Transverse colon (tissue), 4 donors: Measurements from ENCODE around the gene TRPM1. TPM values are rescaled to one million over a fixed set of nuclear protein-coding genes. Genes with fewer than 3 reads are reported as not detected.

ENCODE experiments used
- DNase-seq: peaks from one replicate; pipeline ENCODE4 v3.0.0-alpha.2; 2019
- H3K27ac ChIP-seq, 4 donors: fragments of 200-600 bp; sonication (generic); 2 replicates each; pipeline ENCODE4 v1.5.1; 2016 to 2018; ENCODE audit warnings: inconsistent platforms in 4 of 4
- H3K27me3 ChIP-seq: fragments of 200-600 bp; sonication (generic); 2 replicates; pipeline ENCODE4 v1.5.1; 2017; ENCODE audit warnings: inconsistent platforms
- H3K36me3 ChIP-seq, 4 donors: fragments of 200-600 bp; sonication (generic); 2 replicates each; pipeline ENCODE4 v1.5.1; 2017 to 2019; ENCODE audit warnings: inconsistent platforms in 4 of 4
- H3K4me1 ChIP-seq, 4 donors: fragments of 200-600 bp; sonication (generic); 2 replicates each; pipeline ENCODE4 v1.5.1; 2017 to 2020; ENCODE audit warnings: inconsistent platforms in 4 of 4
- H3K4me3 ChIP-seq, 4 donors: fragments of 200-600 bp; sonication (generic); 1 replicate in 1 of 4; 2 replicates in 3 of 4; pipeline versions ENCODE4 v1.5.1 to v1.6.1; 2017 to 2019; ENCODE audit warnings: inconsistent platforms in 4 of 4
- H3K9me3 ChIP-seq, 2 donors: fragments of 200-600 bp; sonication (generic); 2 replicates each; pipeline ENCODE4 v1.5.1; 2017 to 2019; ENCODE audit warnings: inconsistent platforms in 2 of 2
- EP300 ChIP-seq: sonication (generic); formaldehyde crosslinking; IDR thresholded peaks from one replicate; pipeline ENCODE4 v1.6.1; 2017; ENCODE audit warnings: antibody characterized with exemption, low read depth
- POLR2A ChIP-seq: fragments of 450-650 bp; IDR thresholded peaks from one replicate; pipeline ENCODE4 v1.6.1; 2016; ENCODE audit warnings: antibody characterized with exemption, mild to moderate bottlenecking, moderate library complexity
- POLR2AphosphoS5 ChIP-seq, 3 donors: sonication (generic); formaldehyde crosslinking; IDR thresholded peaks; one replicate each; pipeline ENCODE4 v1.6.1; 2016; ENCODE audit warnings: antibody characterized with exemption in 3 of 3
- WGBS, 2 donors: methylation state at CpG; one replicate each; pipeline ENCODE4 v1.1.5; 2018; ENCODE audit warnings: low coverage in 1 of 2; 5-methylcytosine and 5-hydroxymethylcytosine counted together
- in situ Hi-C, 4 donors: fragments of 200-750 bp; cut with MboI; loops; one replicate each; pipeline versions ENCODE4 v1.15.0 to v1.15.1; 2017; ENCODE audit warnings: low sequenced_read_pairs in 3 of 4, low pct_ligation_motif_present in 1 of 4, low pct_unique_long_range_greater_than_20kb in 1 of 4
- intact Hi-C: fragments of 100-400 bp; cut with DNase I; formaldehyde crosslinking; loops from one replicate; pipeline ENCODE4 v1.15.1; 2023; ENCODE audit warnings: low total_unique reads
- total RNA-seq, 4 donors: library from RNA; depleted of rRNA; stranded (reverse); fragments of >200 nt; gene quantifications; one replicate each; pipeline ENCODE4 v1.1.0, GENCODE V29; 2016
- TF ChIP-seq, protein P1 (sequence below), 5 experiments: fragments of 200-600 bp in 3 of 5; fragments of 450-650 bp in 2 of 5; sonication (generic) in 3 of 5; IDR thresholded peaks; 1 replicate in 2 of 5; 2 replicates in 3 of 5; pipeline ENCODE4 v1.5.1; 2016 to 2017; ENCODE audit warnings: antibody characterized with exemption in 5 of 5, inconsistent platforms in 3 of 5, mild to moderate bottlenecking in 2 of 5, moderate library complexity in 1 of 5

Gene TRPM1
- total RNA-seq, 4 donors from 2014 or later: not detected

DNA sequence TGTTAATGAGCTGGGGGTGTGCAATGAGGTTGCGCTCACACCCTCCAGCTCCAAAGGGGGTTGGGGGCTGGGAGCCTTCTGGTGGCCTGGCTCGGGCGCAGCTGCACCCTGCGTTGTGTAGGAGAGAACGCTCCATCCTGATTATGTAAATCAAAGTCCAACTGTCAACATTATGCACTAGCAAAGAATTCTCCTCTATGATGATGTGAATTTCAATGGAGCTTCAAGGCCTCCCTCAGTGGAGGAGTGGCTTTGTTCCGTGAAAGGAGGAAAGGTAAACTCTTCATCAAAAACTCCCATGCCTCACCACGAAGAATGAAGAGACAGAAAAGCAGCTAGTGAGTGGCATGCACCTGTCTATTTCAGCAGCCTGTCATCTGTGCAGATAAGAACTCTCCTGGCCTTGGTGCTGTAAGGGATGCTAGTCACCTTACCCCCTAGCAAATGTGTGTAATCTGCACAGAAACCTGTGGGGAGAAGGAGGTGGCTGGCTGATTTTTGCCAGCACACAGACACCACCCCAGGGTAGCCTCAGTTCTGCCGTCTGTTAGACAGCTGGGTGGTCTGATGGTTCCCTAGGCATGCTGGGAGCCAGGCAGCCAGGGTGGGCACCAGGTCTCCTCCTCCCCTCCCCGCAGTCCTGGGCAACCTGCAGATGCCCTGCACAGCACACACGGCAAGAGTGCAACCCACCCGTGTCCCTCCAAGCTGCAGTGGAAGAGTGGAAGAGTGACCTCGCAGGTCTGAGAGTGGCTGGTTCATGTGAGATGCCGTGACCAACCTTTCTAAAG is 47.0 kb upstream of the TRPM1 start:
- Histone ChIP-seq H3K4me1 (no peaks in the 10 kb centered on the region), H3K9me3 (no peaks in the 10 kb centered on the region), H3K27ac (no peak overlapping the region), H3K4me3 (no peak overlapping the region), H3K36me3 (no peaks in the 10 kb centered on the region), H3K27me3 (no peaks in the 10 kb centered on the region)
- TF ChIP-seq EP300 (no peak), POLR2A (no peak), POLR2AphosphoS5 (IDR thresholded peaks at IDR 0.05) (no peak)
- TF ChIP-seq, protein P1, sequence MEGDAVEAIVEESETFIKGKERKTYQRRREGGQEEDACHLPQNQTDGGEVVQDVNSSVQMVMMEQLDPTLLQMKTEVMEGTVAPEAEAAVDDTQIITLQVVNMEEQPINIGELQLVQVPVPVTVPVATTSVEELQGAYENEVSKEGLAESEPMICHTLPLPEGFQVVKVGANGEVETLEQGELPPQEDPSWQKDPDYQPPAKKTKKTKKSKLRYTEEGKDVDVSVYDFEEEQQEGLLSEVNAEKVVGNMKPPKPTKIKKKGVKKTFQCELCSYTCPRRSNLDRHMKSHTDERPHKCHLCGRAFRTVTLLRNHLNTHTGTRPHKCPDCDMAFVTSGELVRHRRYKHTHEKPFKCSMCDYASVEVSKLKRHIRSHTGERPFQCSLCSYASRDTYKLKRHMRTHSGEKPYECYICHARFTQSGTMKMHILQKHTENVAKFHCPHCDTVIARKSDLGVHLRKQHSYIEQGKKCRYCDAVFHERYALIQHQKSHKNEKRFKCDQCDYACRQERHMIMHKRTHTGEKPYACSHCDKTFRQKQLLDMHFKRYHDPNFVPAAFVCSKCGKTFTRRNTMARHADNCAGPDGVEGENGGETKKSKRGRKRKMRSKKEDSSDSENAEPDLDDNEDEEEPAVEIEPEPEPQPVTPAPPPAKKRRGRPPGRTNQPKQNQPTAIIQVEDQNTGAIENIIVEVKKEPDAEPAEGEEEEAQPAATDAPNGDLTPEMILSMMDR (IDR thresholded peaks at IDR 0.05): no peak
- 49 to 53% methylated on average over 3 to 13 of the region's 13 CpGs for WGBS, 2 donors
- in situ Hi-C loops (loop anchor here in 3 of 4 donors (25.0 kb wide), 2 partner anchors 261 to 486 kb away; no protein-coding TSS in a partner anchor), intact Hi-C loops (no loop called here)
- no peak for DNase-seq

DNA sequence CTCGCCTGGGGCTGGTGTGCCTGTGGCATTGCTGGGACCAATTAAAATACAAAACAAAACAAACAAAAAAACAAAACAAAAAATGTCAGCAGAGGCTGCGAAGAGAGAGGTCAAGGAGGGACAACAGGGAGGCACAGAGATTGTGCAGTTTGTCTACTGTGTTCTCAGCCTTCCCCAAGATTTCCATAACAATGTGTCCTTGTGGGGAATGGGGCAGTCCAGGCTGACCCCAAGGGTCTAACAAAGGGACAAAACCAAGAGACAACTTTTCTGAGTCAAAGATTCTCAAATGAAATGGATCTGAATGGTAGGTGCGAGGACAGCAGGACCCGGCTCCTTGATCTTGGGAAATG is 46.4 kb upstream of the TRPM1 start:
- no peaks in the 10 kb centered on the region for H3K4me1 ChIP-seq
- H3K9me3 ChIP-seq: no peaks in the 10 kb centered on the region
- in situ Hi-C loops: loop anchor here in 3 of 4 donors (25.0 kb wide), 2 partner anchors 261 to 486 kb away; no protein-coding TSS in a partner anchor
- intact Hi-C loops: no loop called here
- H3K4me3 ChIP-seq: no peak overlapping the region
- no peaks in the 10 kb centered on the region for H3K36me3 ChIP-seq
- H3K27ac ChIP-seq: no peak overlapping the region
- WGBS, 2 donors: 67 to 73% methylated on average over 4 of the region's 4 CpGs
- no peak for DNase-seq
- TF ChIP-seq EP300 (no peak), POLR2AphosphoS5 (IDR thresholded peaks at IDR 0.05) (no peak), POLR2A (no peak)
- TF ChIP-seq, protein P1 (IDR thresholded peaks at IDR 0.05): no peak
- H3K27me3 ChIP-seq: no peaks in the 10 kb centered on the region

- Histone ChIP-seq H3K27ac (no peak overlapping the region), H3K9me3 (no peaks in the 10 kb centered on the region), H3K4me1 (no peaks in the 10 kb centered on the region), H3K4me3 (no peak overlapping the region), H3K27me3 (no peaks in the 10 kb centered on the region), H3K36me3 (no peaks in the 10 kb centered on the region)
- 84 to 90% methylated on average over 7 to 8 of the region's 8 CpGs for WGBS, 2 donors
- TF ChIP-seq EP300 (no peak), POLR2A (no peak), POLR2AphosphoS5 (IDR thresholded peaks at IDR 0.05) (no peak)
- TF ChIP-seq, protein P1 (IDR thresholded peaks at IDR 0.05): no peak
- in situ Hi-C loops: loop anchor here in 3 of 4 donors (25.0 kb wide), 2 partner anchors 260 to 485 kb away; no protein-coding TSS in a partner anchor
- DNase-seq: no peak
- intact Hi-C loops: no loop called here
These were observed 45.9 kb upstream of the TRPM1 start for GRCh38 chr15:31147456-31147855.

DNA sequence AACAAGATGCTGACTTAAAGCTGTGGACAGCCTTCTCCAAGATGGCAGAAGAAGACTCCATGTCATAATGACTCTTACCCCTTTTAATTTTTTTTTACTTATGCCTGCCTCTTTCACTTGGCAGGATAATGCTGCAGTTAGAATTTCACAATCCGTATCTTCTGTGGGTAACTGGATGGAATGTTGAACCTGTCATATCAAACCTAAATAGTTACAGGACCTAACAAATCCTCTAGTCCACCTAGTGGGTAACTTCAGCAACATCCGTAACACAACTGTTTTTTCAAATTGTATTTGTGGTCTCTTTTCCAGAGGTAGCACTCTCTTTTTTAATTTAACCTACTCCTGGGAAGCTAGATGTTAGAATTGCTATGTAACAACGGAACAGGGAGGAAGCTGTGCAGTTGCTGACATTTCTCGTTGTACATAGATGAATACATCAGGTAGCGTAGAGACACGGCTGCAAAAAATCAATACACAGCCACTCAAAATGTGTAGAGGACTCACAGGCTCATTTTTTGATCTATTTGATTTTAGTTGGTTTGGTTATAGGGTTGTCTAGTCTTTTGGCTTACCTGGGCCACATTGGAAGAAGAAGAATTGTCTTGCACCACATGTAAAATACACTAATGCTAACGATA is 43.9 kb upstream of the TRPM1 start:
- no peak for DNase-seq
- Histone ChIP-seq H3K27me3 (no peaks in the 10 kb centered on the region), H3K9me3 (no peaks in the 10 kb centered on the region), H3K4me3 (no peak overlapping the region), H3K36me3 (no peaks in the 10 kb centered on the region), H3K27ac (no peak overlapping the region), H3K4me1 (no peaks in the 10 kb centered on the region)
- in situ Hi-C loops (loop anchor here in 3 of 4 donors (25.0 kb wide), 2 partner anchors 258 to 483 kb away; no protein-coding TSS in a partner anchor), intact Hi-C loops (no loop called here)
- TF ChIP-seq POLR2A (no peak), EP300 (no peak), POLR2AphosphoS5 (IDR thresholded peaks at IDR 0.05) (no peak)
- TF ChIP-seq, protein P1 (IDR thresholded peaks at IDR 0.05): no peak
- 83 to 91% methylated on average over 7 of the region's 7 CpGs for WGBS, 2 donors
